K562 (cell line): ENCODE measurements around the gene KCNN3. TPM values are rescaled to one million over a fixed set of nuclear protein-coding genes. Genes with fewer than 3 reads are reported as not detected.
"Not testable (repeated sequence)": the region's sequence is repeated elsewhere in the genome, so short reads cannot be mapped to it uniquely, and the experiment has no call there.

Source experiments
- ATAC-seq: fragments of 200-7000 bp; cut with Tn5 transposase; 3 replicates; pipeline ENCODE4 v1.9.1; 2020; ENCODE audit warnings: moderate library complexity
- BruUV-seq: library from RNA; stranded (reverse); fragments of 400-500 nt; replicated peaks from 2 replicates; lab custom pipeline; 2021; lab: Mats Ljungman, UMichigan
- CTCF ChIA-PET: fragments of 300-600 bp; formaldehyde crosslinking; extraction: SDS; loops from one replicate; lab custom pipeline; 2021; ENCODE audit warnings: low intra/inter-chr PET ratio; lab: Yijun Ruan, JAX
- POLR2A ChIA-PET: fragments of 300-600, 350-650 bp; sonication (Branson Sonifier 250); formaldehyde crosslinking; extraction: SDS; loops from one replicate; lab custom pipeline; 2021; ENCODE audit warnings: antibody characterized with exemption, inconsistent platforms; lab: Yijun Ruan, JAX
- DNase-seq, 4 experiments: peaks; one replicate each; pipeline versions ENCODE4 v3.0.0 to v3.0.0-alpha.2; 2011 to 2018; ENCODE audit warnings: low spot score in 3 of 4, mixed read lengths in 3 of 4; ENCODE audit errors: extremely low read depth in 1 of 4
- FAIRE-seq: peaks from 2 replicates; lab custom pipeline; 2011; peaks lifted over from hg19 to GRCh38; lab: Jason Lieb, UNC
- H2AFZ ChIP-seq: 2 replicates; pipeline ENCODE4 v1.6.0; 2011; ENCODE audit warnings: low read depth, low read length, control low read depth, inconsistent platforms
- H3K27ac ChIP-seq: fragments of 200-600 bp; 3 replicates; pipeline ENCODE4 v1.8.0; 2011; ENCODE audit warnings: low read depth, mild to moderate bottlenecking, control low read depth, inconsistent platforms, low read length, moderate library complexity, mixed read lengths; ENCODE audit errors: extremely low read depth
- H3K27me3 ChIP-seq, 2 experiments: fragments of 300-600 bp in 1 of 2; 2 replicates in 1 of 2; 3 replicates in 1 of 2; pipeline versions ENCODE4 v1.6.0 to v1.8.0; 2011; ENCODE audit warnings: inconsistent platforms in 2 of 2, low read length in 2 of 2, mild to moderate bottlenecking in 1 of 2, mixed read lengths in 1 of 2, moderate library complexity in 1 of 2; ENCODE audit not compliant: control insufficient read depth in 2 of 2, insufficient read depth in 2 of 2
- H3K36me3 ChIP-seq: fragments of 300-600 bp; 3 replicates; pipeline ENCODE4 v1.8.0; 2011; ENCODE audit warnings: mild to moderate bottlenecking, low read length, inconsistent platforms; ENCODE audit not compliant: control insufficient read depth, insufficient read depth
- H3K4me1 ChIP-seq, 2 experiments: fragments of 200-600 bp in 1 of 2; replicated peaks in 1 of 2; 2 replicates in 1 of 2; 3 replicates in 1 of 2; pipeline versions ENCODE4 v1.5.1 to v1.8.0; 2011; ENCODE audit warnings: inconsistent platforms in 2 of 2, low read length in 2 of 2, mild to moderate bottlenecking in 1 of 2, mixed read lengths in 1 of 2, moderate library complexity in 1 of 2; ENCODE audit not compliant: control insufficient read depth in 2 of 2, insufficient read depth in 2 of 2
- H3K4me2 ChIP-seq: 2 replicates; pipeline ENCODE4 v1.6.1; 2011; ENCODE audit warnings: low read length, control low read depth, inconsistent platforms, mixed read lengths; ENCODE audit not compliant: insufficient read depth
- H3K4me3 ChIP-seq: fragments of 200-600 bp; sonication (generic), shearing (Covaris generic); 2 replicates; pipeline ENCODE4 v1.5.1; 2016; ENCODE audit warnings: control low read depth, inconsistent platforms
- H3K79me2 ChIP-seq: fragments of 200-600 bp; 3 replicates; pipeline ENCODE4 v1.8.0; 2011; ENCODE audit warnings: low read length, inconsistent platforms; ENCODE audit not compliant: control insufficient read depth, insufficient read depth
- H3K9ac ChIP-seq, 2 experiments: 2 replicates each; pipeline versions ENCODE4 v1.6.0 to v1.6.1; 2011; ENCODE audit warnings: low read depth in 2 of 2, low read length in 2 of 2, control low read depth in 1 of 2, inconsistent platforms in 1 of 2, mild to moderate bottlenecking in 1 of 2, mixed read lengths in 1 of 2; ENCODE audit not compliant: insufficient read depth in 1 of 2
- H3K9me1 ChIP-seq: one replicate; pipeline ENCODE4 v1.6.0; 2011; ENCODE audit warnings: inconsistent platforms, mild to moderate bottlenecking, low read length, moderate library complexity; ENCODE audit not compliant: control insufficient read depth, insufficient read depth
- H3K9me3 ChIP-seq: replicated peaks from 2 replicates; pipeline ENCODE4 v1.5.1; 2011; ENCODE audit warnings: low read depth, low read length, inconsistent platforms; ENCODE audit not compliant: control insufficient read depth, insufficient read depth
- H4K20me1 ChIP-seq: replicated peaks from 2 replicates; pipeline ENCODE4 v1.6.1; 2011; ENCODE audit warnings: low read length, inconsistent platforms, mixed read lengths; ENCODE audit not compliant: control insufficient read depth, insufficient read depth
- MTA3 ChIP-seq: fragments of 450-650 bp; formaldehyde crosslinking; IDR thresholded peaks from 2 replicates; pipeline ENCODE4 v1.6.1; 2017; ENCODE audit warnings: mild to moderate bottlenecking, borderline replicate concordance
- NFYB ChIP-seq: IDR thresholded peaks from 2 replicates; pipeline ENCODE4 v1.6.1; 2011; ENCODE audit warnings: mild to moderate bottlenecking, moderate library complexity; ENCODE audit not compliant: insufficient read length; ENCODE audit errors: extremely low read depth
- POLR2A ChIP-seq: fragments of 450-650 bp; conservative IDR thresholded peaks from 2 replicates; pipeline ENCODE4 v1.6.1; 2016
- POLR2B ChIP-seq: fragments of 450-650 bp; IDR thresholded peaks from 2 replicates; pipeline ENCODE4 v1.6.1; 2018; ENCODE audit warnings: low read depth; ENCODE audit not compliant: partially characterized antibody
- POLR2H ChIP-seq: IDR thresholded peaks from 2 replicates; pipeline ENCODE4 v1.6.1; 2016; ENCODE audit warnings: missing genetic modification characterization, low read depth, mild to moderate bottlenecking, control low read depth, missing compliant biosample characterization, moderate library complexity
- SREBF1 ChIP-seq: fragments of 150-350 bp; IDR thresholded peaks from 2 replicates; pipeline ENCODE4 v1.6.1; 2014; ENCODE audit warnings: antibody characterized with exemption, low read depth, low read length, borderline replicate concordance
- WGBS: fragments of 100-300 bp; shearing (Covaris generic); methylation state at CpG from one replicate; pipeline ENCODE4 v1.1.6; 2016; ENCODE audit warnings: low coverage, mixed read lengths; ENCODE audit not compliant: insufficient coverage; ENCODE audit errors: missing lambda C conversion rate; 5-methylcytosine and 5-hydroxymethylcytosine counted together
- in situ Hi-C: fragments of 300-500 bp; cut with MboI; formaldehyde crosslinking; loops from 4 replicates; pipeline ENCODE4 v1.15.0; 2018; ENCODE audit warnings: inconsistent platforms, mixed read lengths
- intact Hi-C: fragments of 100-400 bp; cut with micrococcal nuclease; formaldehyde crosslinking; loops from 2 replicates; pipeline ENCODE4 v1.14.2; 2022
- polyA plus RNA-seq, 8 experiments: library from polyadenylated mRNA; depleted of rRNA in 4 of 8; stranded (reverse) in 5 of 8; unstranded in 3 of 8; fragments of >200 nt; fragmentation: Nextera tagmentation in 2 of 8; fragmentation: Illumina TruSeq in 1 of 8; extraction: Ambion mirVana in 2 of 8; extraction: Trizol in 1 of 8; gene quantifications; 2 replicates each; pipeline versions ENCODE4 v1.2.1 to v1.2.3, GENCODE V29; 2011 to 2014; ENCODE audit warnings: inconsistent platforms in 1 of 8, missing spikeins in 1 of 8
- total RNA-seq, 7 experiments: library from RNA; depleted of rRNA in 6 of 7; stranded (reverse); fragments of >200 nt in 6 of 7; fragmentation: Illumina TruSeq in 2 of 7; extraction: Trizol in 2 of 7; gene quantifications; 2 replicates each; pipeline versions ENCODE4 v1.2.1 to v1.2.3, GENCODE V29; 2011 to 2021; ENCODE audit warnings: low replicate concordance in 1 of 7

KCNN3 gene
- total and polyA plus RNA-seq, 9 of the 15 experiments (the other 6 are each of a cell fraction or from before 2014, with no cell fraction given), result 0.02 to 0.03 TPM; not detected in 7

DNA sequence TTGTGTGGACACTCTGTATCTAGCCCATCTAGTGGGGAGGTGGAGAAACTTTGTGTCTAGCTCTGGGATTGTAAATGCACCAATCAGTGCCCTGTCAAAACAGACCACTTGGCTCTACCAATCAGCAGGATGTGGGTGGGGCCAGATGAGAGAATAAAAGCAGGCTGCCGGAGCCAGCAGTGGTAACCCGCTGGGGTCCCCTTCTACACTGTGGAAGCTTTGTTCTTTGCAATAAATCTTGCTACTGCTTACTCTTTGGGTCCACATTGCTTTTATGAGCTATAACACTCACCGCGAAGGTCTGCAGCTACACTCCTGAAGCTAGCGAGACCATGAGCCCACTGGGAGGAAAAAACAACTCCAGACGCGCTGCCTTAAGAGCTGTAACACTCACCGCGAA, 198.7 kb downstream of the KCNN3 start:
- intact Hi-C loops, H3K9me3 ChIP-seq: not testable (repeated sequence)
- POLR2A ChIA-PET, result interaction anchor here (1.0 kb wide), 2 partner anchors 9 to 73 kb away, joined by 4 read pairs; no protein-coding TSS in a partner anchor

DNA sequence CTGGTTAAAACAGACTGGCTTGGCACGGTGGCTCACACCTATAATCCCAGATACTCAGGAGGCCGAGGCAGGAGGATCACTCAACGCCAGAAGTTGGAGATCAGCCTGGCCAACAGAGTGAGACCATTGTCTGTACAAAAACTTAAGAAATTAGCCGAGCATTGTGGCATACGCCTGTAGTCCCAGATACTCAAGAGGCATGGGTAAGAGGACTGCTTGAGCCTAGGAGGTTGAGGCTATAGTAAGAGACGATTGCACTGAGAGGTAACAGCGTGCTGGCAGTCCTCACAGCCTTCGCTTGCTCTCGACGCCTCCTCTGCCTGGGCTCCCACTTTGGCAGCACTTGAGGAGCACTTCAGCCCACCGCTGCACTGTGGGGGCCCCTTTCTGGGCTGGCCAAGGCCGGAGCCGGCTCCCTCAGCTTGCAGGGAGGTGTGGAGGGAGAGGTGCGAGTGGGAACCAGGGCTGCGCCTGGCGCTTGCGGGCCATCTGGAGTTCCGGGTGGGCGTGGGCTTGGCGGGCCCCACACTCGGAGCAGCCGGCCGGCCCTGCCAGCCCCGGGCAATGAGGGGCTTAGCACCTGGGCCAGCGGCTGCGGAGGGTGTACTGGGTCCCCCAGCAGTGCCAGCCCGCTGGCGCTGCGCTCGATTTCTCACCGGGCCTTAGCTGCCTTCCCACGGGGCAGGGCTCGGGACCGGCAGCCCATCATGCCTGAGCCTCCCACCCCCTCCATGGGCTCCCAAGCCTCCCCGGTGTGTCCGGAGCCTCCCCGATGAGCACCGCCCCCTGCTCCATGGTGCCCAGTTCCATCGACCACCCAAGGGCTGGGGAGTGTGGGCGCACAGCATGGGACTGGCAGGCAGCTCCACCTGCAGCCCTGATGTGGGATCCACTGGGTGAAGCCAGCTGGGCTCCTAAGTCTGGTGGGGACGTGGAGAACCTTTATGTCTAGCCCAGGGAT, 199.5 kb downstream of the KCNN3 start:
- H3K9me1 ChIP-seq, H2AFZ ChIP-seq, H3K27me3 ChIP-seq, H3K4me3 ChIP-seq, H3K36me3 ChIP-seq, H3K4me1 ChIP-seq, H4K20me1 ChIP-seq, in situ Hi-C loops, H3K79me2 ChIP-seq, BruUV-seq, intact Hi-C loops, DNase-seq, H3K9me3 ChIP-seq, FAIRE-seq, H3K4me2 ChIP-seq, ATAC-seq, H3K27ac ChIP-seq, H3K9ac ChIP-seq: not testable (repeated sequence)
- ChIA-PET POLR2A (interaction anchor here (0.8 to 1.4 kb wide), 5 partner anchors 10 to 74 kb away, joined by 3 to 4 read pairs (median 3); no protein-coding TSS in a partner anchor), CTCF (interaction anchor here (1.2 to 2.1 kb wide), 4 partner anchors 87 to 414 kb away, joined by 3 to 27 read pairs (median 4); no protein-coding TSS in a partner anchor)
- WGBS, result 39% methylated on average over 20 of the region's 41 CpGs

More for the DNA sequence above, 198.7 kb downstream of the KCNN3 start:
- ATAC-seq, H3K36me3 ChIP-seq, in situ Hi-C loops, H3K9me1 ChIP-seq, CTCF ChIA-PET, H3K27me3 ChIP-seq, BruUV-seq, H3K4me1 ChIP-seq, FAIRE-seq, H3K27ac ChIP-seq, H3K4me2 ChIP-seq, H2AFZ ChIP-seq, H4K20me1 ChIP-seq, H3K79me2 ChIP-seq: not testable (repeated sequence)
- 42% methylated on average over 9 of the region's 9 CpGs for WGBS
- peak overlapping the region in 1 of 2 experiments; percentile 20; a peak in 1 of 4 replicates for H3K9ac ChIP-seq
- H3K4me3 ChIP-seq, result peak overlapping the region; percentile 6; the same call in 1 of the 2 replicates
- peak in 1 of 4 experiments; percentile 11 for DNase-seq
- TF ChIP-seq NFYB, result peak; percentile 55
- TF ChIP-seq POLR2H, result peak; percentile 78
- peak; percentile 70; the same call in 1 of the 2 replicates for TF ChIP-seq SREBF1
- TF ChIP-seq POLR2A, result peak; percentile 76
- peak; percentile 83 for TF ChIP-seq MTA3
- TF ChIP-seq POLR2B, result peak; percentile 27
